IgD-negative memory B cell (primary cell): ENCODE results near the gene ZCWPW2. TPM values are rescaled to one million over a fixed set of nuclear protein-coding genes. Genes with fewer than 3 reads are reported as not detected.

Experiments
- H3K27ac Mint-ChIP-seq, 3 donors: one replicate each; pipeline ENCODE4 v1.8.0; 2020 to 2022; ENCODE audit warnings: mild to moderate bottlenecking in 3 of 3, mixed read lengths in 3 of 3, moderate library complexity in 1 of 3
- H3K27me3 Mint-ChIP-seq: one replicate; pipeline ENCODE4 v1.8.0; 2021; ENCODE audit warnings: mixed read lengths
- H3K36me3 Mint-ChIP-seq: one replicate; pipeline ENCODE4 v1.8.0; 2020; ENCODE audit warnings: mild to moderate bottlenecking, mixed read lengths
- H3K4me1 Mint-ChIP-seq, 3 donors: one replicate each; pipeline ENCODE4 v1.8.0; 2020 to 2022; ENCODE audit warnings: mixed read lengths in 3 of 3, mild to moderate bottlenecking in 1 of 3
- H3K4me3 Mint-ChIP-seq, 4 donors: one replicate each; pipeline ENCODE4 v1.8.0; 2020 to 2022; ENCODE audit warnings: mild to moderate bottlenecking in 4 of 4, mixed read lengths in 4 of 4, moderate library complexity in 3 of 4
- H3K9me3 Mint-ChIP-seq, 3 donors: one replicate each; pipeline ENCODE4 v1.8.0; 2020 to 2021; ENCODE audit warnings: mixed read lengths in 3 of 3, mild to moderate bottlenecking in 1 of 3
- polyA plus RNA-seq: library from polyadenylated mRNA; unstranded; fragments of 300-500 nt; fragmentation: Illumina TruSeq; gene quantifications from one replicate; pipeline ENCODE4 v1.2.3, GENCODE V29; 2021

Gene ZCWPW2, protein sequence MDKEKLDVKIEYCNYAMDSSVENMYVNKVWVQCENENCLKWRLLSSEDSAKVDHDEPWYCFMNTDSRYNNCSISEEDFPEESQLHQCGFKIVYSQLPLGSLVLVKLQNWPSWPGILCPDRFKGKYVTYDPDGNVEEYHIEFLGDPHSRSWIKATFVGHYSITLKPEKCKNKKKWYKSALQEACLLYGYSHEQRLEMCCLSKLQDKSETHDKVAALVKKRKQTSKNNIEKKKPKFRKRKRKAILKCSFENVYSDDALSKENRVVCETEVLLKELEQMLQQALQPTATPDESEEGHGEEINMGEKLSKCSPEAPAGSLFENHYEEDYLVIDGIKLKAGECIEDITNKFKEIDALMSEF
- 0.19 TPM for polyA plus RNA-seq

DNA sequence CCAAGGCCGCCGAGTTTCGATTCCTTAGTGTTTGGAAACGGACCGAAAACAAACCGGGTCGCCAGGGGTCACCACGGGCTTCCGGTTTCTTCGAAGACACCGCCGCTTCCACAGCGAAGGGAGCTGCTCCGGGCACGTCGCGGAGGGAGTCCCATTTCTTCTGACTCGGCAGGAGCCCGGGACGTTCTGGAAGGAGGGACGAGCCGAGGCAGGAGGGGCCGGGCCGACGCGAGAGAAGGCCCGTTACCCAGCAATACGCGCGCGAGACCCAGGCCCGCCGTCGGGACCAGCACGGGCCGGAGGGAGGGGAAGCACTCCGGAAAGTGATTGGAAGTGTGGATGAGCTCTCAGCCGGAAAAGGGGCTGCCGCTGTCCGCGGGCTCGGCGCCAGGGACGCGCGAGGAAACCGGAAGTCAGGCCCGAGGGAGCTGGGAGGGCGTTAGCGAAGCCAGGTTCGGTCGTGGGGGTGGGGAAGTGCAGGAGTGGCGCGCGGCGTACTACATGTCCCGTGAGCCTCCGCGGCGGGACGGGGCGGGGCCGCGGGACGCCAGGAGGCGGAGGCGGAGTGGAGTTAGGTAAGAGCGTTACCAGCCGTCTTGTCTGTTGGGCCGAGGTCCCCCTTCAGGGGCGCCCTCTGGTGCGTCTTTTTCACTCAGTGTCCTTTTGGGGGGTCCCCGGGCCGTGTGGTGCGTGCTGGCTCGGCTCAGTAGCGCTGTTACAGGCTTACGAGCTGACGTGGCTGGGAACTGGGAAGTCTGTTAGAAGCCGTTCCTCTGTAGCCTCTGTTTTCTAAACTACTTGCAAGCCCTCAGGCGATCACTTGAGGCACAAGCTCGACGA, at the start of gene ZCWPW2, which contains the start of gene AZI2:
ZCWPW2 (plus strand) TSS at position 93 of the 840 bp plus-strand sequence. CDS start 64,348 bp downstream, outside the sequence.
AZI2 (minus strand) TSS at position 196 of the 840 bp plus-strand sequence. CDS start 8,207 bp downstream, outside the sequence.
- Mint-ChIP-seq H3K4me3 (peak within 1 kb of the TSS; percentile 91 to 99 (median 97)), H3K4me1 (peaks cover 27 to 36% (median 32%) of the 10 kb centered on the region in 3 donors), H3K27ac (peak within 1 kb of the TSS; percentile 97 to 99 (median 99)), H3K36me3 (peaks cover 7% of the 10 kb centered on the region), H3K9me3 (peaks cover 0 to 5% (median 5%) of the 10 kb centered on the region in 3 donors), H3K27me3 (no peaks in the 10 kb centered on the region)

DNA sequence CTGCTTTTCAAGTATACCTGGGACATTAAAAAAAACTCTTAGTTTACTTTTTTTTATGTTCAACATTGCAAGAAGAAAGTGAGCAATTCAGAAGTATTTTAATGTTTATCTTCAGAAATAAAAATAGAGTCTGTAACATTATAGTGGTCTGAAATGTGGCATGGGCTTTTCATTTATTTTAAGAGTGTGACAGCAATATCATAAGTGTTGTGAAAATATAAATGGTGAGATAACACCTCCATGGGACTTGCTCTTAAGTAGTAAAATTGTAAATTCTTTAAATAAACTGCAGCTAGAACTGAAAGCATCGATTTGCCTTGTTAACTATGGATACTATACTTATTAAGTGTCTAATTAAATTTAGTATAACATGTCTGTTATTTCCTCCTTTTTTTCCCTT, 48.8 kb upstream of the ZCWPW2 start:
- H3K4me1 Mint-ChIP-seq = peaks cover 0 to 2% (median 2%) of the 10 kb centered on the region in 3 donors
- no peaks in the 10 kb centered on the region for H3K9me3 Mint-ChIP-seq
- no peak overlapping the region for H3K27ac Mint-ChIP-seq
- H3K27me3 Mint-ChIP-seq = no peaks in the 10 kb centered on the region
- no peak overlapping the region for H3K4me3 Mint-ChIP-seq
- peaks cover 2% of the 10 kb centered on the region for H3K36me3 Mint-ChIP-seq

DNA sequence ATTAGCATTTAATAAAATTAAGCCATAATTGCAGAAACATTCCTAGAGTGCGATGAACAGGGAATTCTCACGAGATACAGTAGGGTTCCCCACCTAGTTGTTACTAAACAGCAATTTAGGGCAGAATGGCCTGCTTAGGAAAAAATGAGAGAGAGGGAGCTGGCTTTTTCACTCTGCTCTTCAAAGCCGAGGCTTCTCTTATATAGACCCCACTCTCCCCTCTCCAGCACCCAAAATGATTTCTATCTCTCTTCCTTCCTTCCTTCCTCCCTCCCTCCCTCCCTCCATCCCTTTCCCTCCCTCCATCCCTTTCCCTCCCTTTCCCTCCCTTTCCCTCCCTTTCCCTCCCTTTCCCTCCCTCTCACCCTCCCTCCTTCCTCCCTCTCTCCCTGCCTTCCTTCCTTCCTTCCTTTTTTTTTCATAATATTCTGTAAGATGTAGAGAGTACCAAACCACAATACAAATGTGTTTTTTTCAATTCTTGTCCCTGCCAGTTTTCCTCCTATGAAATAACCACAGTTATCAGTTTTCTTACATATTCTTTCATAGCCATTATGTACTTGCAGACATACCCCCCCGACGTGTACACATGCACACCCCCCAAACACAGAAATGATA, 48.1 kb upstream of the ZCWPW2 start:
- Mint-ChIP-seq H3K4me1 (peaks cover 0 to 2% (median under 1%) of the 10 kb centered on the region in 3 donors), H3K9me3 (no peaks in the 10 kb centered on the region), H3K36me3 (peaks cover 1% of the 10 kb centered on the region), H3K4me3 (no peak overlapping the region), H3K27me3 (no peaks in the 10 kb centered on the region), H3K27ac (no peak overlapping the region)

DNA sequence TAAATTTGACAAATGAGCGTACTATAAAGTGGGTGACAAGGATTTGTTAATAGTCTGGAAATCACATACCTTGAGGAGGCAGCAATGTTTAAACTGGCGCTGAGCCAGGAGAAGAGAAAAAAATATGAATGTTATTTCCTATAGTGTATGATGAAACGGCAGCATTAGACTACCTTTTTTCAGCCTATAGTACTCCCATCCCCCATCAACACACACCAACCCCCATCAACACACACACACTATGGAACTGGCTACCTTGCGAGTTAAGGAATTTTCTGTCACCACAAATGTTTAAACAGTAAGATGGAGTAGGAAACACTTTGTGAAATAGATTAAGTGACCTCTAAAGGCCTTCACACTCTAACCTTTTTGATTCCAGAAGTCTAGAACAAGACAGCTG, 46.8 kb upstream of the ZCWPW2 start:
- Mint-ChIP-seq H3K36me3 (peaks cover 4% of the 10 kb centered on the region), H3K4me1 (peaks cover 0 to 1% (median 0%) of the 10 kb centered on the region in 3 donors), H3K27ac (no peak overlapping the region), H3K27me3 (no peaks in the 10 kb centered on the region), H3K9me3 (no peaks in the 10 kb centered on the region), H3K4me3 (no peak overlapping the region)

DNA sequence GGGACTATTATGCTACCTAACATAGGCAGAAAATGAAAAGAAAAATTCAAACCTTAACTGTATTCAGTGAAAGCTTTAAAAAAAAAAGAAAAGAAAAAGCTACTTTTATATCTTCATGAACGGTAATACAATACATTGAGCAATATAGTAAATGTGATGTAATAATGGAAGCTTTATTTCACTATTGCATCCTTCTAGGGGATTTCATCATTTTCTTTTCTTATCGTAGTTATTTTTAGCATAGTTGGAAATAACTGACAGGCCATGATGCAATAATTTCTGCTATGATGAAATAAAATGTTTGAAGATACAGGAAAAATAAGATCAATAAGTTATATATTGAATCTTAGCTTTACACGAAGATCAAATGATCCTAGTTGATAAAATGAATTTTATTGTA, 40.3 kb upstream of the ZCWPW2 start:
- Mint-ChIP-seq H3K4me3 (no peak overlapping the region), H3K27ac (no peak overlapping the region), H3K9me3 (no peaks in the 10 kb centered on the region), H3K36me3 (peaks cover 4% of the 10 kb centered on the region), H3K27me3 (no peaks in the 10 kb centered on the region), H3K4me1 (peaks cover 0 to 4% (median 1%) of the 10 kb centered on the region in 3 donors)

DNA sequence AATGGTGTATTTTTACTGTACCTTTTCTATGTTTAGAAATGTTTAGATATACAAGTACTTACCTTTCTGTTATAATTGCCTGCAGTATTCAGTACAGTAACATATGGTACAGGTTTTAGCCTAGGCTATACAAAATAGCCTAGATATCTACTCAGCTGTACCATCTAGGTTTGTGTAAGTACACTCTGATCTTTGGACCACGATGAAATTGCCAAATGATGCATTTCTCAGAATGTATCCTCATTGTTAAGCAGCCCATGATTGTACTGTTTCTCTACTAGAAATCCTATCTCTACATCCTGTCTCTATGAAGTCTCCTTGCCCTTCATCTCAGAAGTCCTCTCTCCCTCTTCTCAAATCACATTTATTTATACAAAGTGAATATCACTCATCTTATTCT, 32.8 kb upstream of the ZCWPW2 start:
- Mint-ChIP-seq H3K27me3 (no peaks in the 10 kb centered on the region), H3K27ac (no peak overlapping the region), H3K4me1 (peaks cover 0 to 1% (median 1%) of the 10 kb centered on the region in 3 donors), H3K9me3 (no peaks in the 10 kb centered on the region), H3K4me3 (no peak overlapping the region), H3K36me3 (peaks cover 2% of the 10 kb centered on the region)

DNA sequence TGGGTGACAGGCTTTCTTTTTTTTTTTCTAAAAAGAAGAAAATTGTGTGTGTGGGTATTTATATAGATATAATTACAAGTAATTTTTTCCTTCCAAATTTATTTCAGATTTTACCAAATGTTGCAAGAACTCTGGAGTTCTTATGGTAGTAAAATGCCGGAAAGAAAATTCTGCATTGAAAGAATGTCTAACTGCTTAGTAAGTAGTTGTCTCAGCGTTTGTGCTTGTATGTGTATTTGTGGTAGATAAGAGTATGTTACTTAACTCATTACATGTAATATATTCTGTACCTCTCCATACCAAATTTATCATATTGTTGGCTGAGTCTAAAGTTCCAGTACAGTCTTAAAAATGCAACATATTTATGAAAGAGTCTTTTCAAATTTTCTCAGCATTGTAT, 32.3 kb upstream of the ZCWPW2 start:
- peaks cover 0 to 1% (median 1%) of the 10 kb centered on the region in 3 donors for H3K4me1 Mint-ChIP-seq
- no peak overlapping the region for H3K27ac Mint-ChIP-seq
- H3K36me3 Mint-ChIP-seq = peaks cover 2% of the 10 kb centered on the region
- no peaks in the 10 kb centered on the region for H3K9me3 Mint-ChIP-seq
- H3K27me3 Mint-ChIP-seq = no peaks in the 10 kb centered on the region
- H3K4me3 Mint-ChIP-seq = no peak overlapping the region

DNA sequence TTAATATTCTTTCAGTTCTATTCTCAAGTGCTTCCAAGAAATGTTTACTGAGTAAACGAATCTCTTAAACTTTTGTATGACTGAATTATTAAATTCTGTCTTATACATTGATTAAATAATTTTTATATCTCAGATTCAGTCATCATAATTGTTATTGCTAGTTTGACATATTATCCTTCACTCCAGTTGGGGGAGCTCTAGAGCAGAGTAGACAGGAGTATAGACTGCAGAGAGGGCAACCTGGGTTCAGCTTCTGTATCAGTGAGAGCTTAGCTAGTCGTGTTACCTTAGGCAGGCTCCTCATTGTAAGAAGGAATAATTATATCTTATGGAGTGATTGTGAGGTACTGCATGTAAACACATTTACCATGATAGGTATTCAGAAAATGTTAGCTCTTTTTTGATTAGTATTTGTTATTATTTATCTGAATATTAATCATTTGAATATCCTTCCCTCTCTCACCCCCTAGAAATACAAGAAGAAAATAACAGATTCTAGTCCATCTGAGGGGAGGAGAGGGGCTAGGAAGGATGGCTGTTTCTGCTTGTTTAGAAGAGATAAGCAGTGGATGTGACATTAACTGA, 31.0 kb upstream of the ZCWPW2 start:
- Mint-ChIP-seq H3K4me3 (no peak overlapping the region), H3K27ac (no peak overlapping the region), H3K9me3 (no peaks in the 10 kb centered on the region), H3K4me1 (peaks cover 0 to 1% (median 1%) of the 10 kb centered on the region in 3 donors), H3K36me3 (peaks cover 2% of the 10 kb centered on the region), H3K27me3 (no peaks in the 10 kb centered on the region)

DNA sequence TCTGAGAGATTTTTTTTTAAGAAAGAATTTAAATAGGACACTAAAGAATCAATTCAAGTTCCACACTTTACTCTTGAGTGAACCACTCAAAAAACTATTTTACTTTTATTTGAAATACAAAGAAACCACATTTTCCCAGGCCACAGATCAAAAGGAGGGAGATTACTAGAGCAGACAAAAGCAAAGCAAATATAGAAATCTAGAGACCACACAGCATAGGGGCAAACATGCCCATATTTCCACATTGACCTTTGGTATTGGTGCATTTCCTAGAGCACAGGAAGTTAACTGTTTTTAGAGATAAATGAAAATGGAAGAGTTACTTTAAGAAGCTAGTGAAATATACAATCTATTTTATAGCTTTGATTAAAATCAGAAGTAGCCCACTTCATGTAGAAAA, 27.5 kb upstream of the ZCWPW2 start:
- Mint-ChIP-seq H3K4me1 (peaks cover 0 to 1% (median 0%) of the 10 kb centered on the region in 3 donors), H3K27ac (no peak overlapping the region)

DNA sequence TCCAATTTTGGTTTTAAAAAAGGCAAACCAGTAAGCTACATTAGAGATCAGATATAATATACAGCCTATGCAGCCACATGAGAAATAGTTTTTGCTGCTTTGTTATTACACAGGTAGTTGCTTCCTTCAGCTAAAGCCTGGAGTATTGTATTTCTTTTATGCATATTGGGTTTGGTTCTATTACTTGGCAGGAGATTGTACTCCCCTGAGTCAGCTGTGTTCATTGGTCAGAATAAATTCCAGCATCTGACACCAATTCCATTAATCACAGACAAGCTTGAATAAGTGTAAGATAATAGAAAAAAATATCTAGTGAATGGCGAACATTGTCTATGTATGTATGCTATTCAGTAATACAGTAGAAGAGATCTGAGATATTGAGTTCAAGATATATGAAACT, 26.1 kb upstream of the ZCWPW2 start:
- H3K27me3 Mint-ChIP-seq = no peaks in the 10 kb centered on the region
- H3K27ac Mint-ChIP-seq = no peak overlapping the region
- no peaks in the 10 kb centered on the region for H3K9me3 Mint-ChIP-seq
- peaks cover 0 to 2% (median 1%) of the 10 kb centered on the region in 3 donors for H3K4me1 Mint-ChIP-seq
- H3K4me3 Mint-ChIP-seq = no peak overlapping the region
- H3K36me3 Mint-ChIP-seq = peaks cover 4% of the 10 kb centered on the region

More for the DNA sequence above, 27.5 kb upstream of the ZCWPW2 start:
- H3K4me3 Mint-ChIP-seq = no peak overlapping the region
- H3K9me3 Mint-ChIP-seq = no peaks in the 10 kb centered on the region
- no peaks in the 10 kb centered on the region for H3K27me3 Mint-ChIP-seq
- peaks cover 4% of the 10 kb centered on the region for H3K36me3 Mint-ChIP-seq

DNA sequence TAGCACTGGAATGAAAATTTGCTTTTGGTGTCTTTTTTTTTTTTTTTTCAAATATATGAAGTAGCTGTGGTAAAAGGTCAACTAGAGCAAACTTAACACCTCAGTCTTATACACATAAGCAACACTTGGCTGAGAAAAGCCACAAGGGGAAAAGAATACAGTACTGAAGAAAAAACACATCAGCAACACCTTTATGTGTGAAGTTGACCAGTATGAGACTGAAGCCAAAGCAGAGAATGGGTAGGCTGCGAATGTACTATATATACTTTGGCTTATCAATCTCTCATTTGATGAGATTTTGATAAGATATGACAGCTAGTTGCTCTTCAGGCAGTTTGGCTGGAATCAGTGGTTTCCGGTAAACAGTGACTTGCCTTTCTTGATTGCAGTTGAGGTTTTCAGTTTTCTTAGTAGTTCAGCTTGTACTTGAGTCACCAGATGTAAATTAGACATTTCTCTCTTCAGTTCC, 22.0 kb upstream of the ZCWPW2 start:
- no peak overlapping the region for H3K4me3 Mint-ChIP-seq
- no peaks in the 10 kb centered on the region for H3K27me3 Mint-ChIP-seq
- peaks cover 2% of the 10 kb centered on the region for H3K36me3 Mint-ChIP-seq
- H3K9me3 Mint-ChIP-seq = no peaks in the 10 kb centered on the region
- H3K4me1 Mint-ChIP-seq = peaks cover 0 to 2% (median 0%) of the 10 kb centered on the region in 3 donors
- H3K27ac Mint-ChIP-seq = no peak overlapping the region

DNA sequence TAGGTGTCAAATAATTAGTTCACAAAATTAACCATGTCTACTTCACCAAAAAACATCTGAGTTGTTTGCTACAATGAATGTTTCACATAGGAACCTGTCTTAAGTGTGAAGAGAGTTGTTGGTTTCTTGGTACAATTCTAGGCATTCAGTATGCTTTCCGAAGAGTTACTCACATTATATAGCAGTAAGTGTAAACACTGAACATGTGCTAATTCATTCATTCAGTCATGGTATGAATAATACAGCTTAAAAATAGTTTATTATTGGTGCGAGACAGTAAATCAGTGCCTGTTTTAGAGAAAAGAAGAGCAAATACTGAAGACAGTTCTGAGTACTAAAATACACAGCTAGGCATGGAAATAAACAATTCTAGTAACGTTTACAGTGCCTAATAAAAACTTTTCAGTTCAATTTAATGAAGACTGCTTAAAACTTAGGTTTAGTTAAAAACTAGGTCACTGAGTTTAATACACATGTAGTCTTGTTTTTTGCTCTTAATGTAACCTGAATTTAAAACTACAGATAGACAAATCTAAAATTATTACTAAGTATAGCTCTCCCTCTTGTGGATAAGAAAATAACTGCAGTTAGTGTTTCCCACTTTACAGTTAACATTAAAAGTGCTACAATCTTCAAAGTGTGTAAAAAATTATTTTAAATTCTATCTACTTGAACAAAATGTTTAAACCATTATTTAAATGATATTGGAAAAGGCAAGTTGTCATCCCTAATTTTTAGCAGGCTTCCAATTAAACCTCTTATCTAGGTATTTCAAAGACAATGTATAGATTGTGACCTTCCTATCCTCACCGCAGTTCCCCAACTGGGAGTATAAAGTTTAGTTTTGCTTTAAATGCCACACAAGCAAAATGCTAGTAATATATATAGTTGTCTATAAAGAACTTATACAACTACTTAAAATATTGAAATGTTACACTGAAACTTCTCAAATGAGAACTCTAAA, 20.1 kb upstream of the ZCWPW2 start:
- H3K4me3 Mint-ChIP-seq = no peak overlapping the region
- no peaks in the 10 kb centered on the region for H3K27me3 Mint-ChIP-seq
- peaks cover 0 to 2% (median 0%) of the 10 kb centered on the region in 3 donors for H3K4me1 Mint-ChIP-seq
- H3K27ac Mint-ChIP-seq = no peak overlapping the region
- no peaks in the 10 kb centered on the region for H3K9me3 Mint-ChIP-seq
- H3K36me3 Mint-ChIP-seq = peaks cover 2% of the 10 kb centered on the region

DNA sequence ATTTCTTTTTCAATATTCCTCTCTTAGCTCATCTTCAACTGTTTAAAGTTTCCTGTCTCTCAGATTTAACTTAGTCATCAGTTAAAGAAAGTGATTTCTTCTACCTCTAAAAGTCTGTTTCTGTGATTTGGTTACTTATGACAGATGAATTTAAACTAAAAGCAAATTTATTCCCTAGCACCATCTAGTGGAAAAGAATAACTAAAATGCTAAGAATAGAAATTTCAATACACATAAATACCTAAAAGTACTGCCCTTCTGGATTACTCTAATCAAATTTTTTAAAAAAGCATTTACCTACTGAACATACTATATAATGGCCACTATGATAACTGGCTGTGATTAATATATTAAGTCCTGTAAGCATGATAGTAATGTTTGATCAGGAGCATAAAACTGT, 14.0 kb upstream of the ZCWPW2 start:
- Mint-ChIP-seq H3K9me3 (no peaks in the 10 kb centered on the region), H3K4me3 (no peak overlapping the region), H3K27me3 (no peaks in the 10 kb centered on the region), H3K4me1 (no peaks in the 10 kb centered on the region), H3K36me3 (peaks cover 3% of the 10 kb centered on the region), H3K27ac (no peak overlapping the region)

DNA sequence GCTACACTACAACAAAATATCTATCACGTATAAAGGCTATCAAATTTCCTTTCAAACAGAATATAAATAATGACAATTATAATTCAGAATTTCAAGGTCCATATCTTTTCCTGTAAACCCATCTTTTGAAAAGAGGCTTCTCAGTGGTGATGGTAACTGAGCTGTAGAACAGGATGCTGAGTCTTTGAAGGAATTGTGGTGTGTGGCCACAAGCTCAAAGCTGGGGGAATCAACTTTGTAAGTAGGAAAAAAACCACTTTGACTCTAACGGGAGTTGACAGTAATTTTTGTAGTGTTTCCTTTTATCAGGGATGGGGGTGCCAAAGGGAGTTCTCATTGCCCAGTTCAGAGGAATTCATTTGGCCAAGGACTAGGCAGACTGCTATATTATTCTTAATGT, 13.3 kb upstream of the ZCWPW2 start:
- H3K27ac Mint-ChIP-seq = no peak overlapping the region
- peaks cover 3% of the 10 kb centered on the region for H3K36me3 Mint-ChIP-seq
- no peaks in the 10 kb centered on the region for H3K27me3 Mint-ChIP-seq
- no peaks in the 10 kb centered on the region for H3K9me3 Mint-ChIP-seq
- H3K4me3 Mint-ChIP-seq = no peak overlapping the region
- H3K4me1 Mint-ChIP-seq = no peaks in the 10 kb centered on the region
